WTC11 (cell line): ENCODE measurements around the gene NRIP2. TPM values are rescaled to one million over a fixed set of nuclear protein-coding genes. Genes with fewer than 3 reads are reported as not detected.

ENCODE experiments used
- ATAC-seq: fragments of 200-7000 bp; cut with Tn5 transposase; 2 replicates; pipeline ENCODE4 v1.10.0; 2021; ENCODE audit warnings: mild to moderate bottlenecking, moderate library complexity
- CTCF ChIA-PET: fragments of 300-600 bp; sonication (Branson Sonifier 250); formaldehyde crosslinking; loops from one replicate; lab custom pipeline; 2021; ENCODE audit warnings: antibody characterized with exemption; lab: Charles Lee
- POLR2A ChIA-PET: fragments of 350-600 bp; sonication (Branson Sonifier 250); formaldehyde crosslinking; loops from one replicate; lab custom pipeline; 2021; ENCODE audit warnings: antibody characterized with exemption; lab: Charles Lee
- DNase-seq: peaks from one replicate; pipeline ENCODE4 v3.0.0; 2021; ENCODE audit warnings: low spot score
- H3K27ac Mint-ChIP-seq: 2 replicates; pipeline ENCODE4 v1.8.0; 2021; ENCODE audit warnings: mixed read lengths
- H3K27me3 Mint-ChIP-seq: 2 replicates; pipeline ENCODE4 v1.8.0; 2021; ENCODE audit warnings: low read depth, mild to moderate bottlenecking, moderate library complexity, mixed read lengths
- H3K36me3 Mint-ChIP-seq: 2 replicates; pipeline ENCODE4 v1.8.0; 2021; ENCODE audit warnings: mixed read lengths
- H3K4me1 Mint-ChIP-seq: 2 replicates; pipeline ENCODE4 v1.8.0; 2022; ENCODE audit warnings: mixed read lengths
- H3K4me3 Mint-ChIP-seq: 2 replicates; pipeline ENCODE4 v1.8.0; 2021; ENCODE audit warnings: mild to moderate bottlenecking, moderate library complexity, mixed read lengths
- H3K9me3 Mint-ChIP-seq: 2 replicates; pipeline ENCODE4 v1.8.0; 2021; ENCODE audit warnings: mixed read lengths
- ATF1 ChIP-seq: sonication (generic); formaldehyde crosslinking; IDR thresholded peaks from 2 replicates; pipeline ENCODE4 v1.8.1; 2023; ENCODE audit warnings: mild to moderate bottlenecking, moderate library complexity, missing genetic modification reagents
- ATF6 ChIP-seq: sonication (generic); formaldehyde crosslinking; IDR thresholded peaks from 2 replicates; pipeline ENCODE4 v1.8.1; 2023; ENCODE audit warnings: mild to moderate bottlenecking, missing genetic modification reagents
- CTCF ChIP-seq: fragments of 200-600 bp; IDR thresholded peaks from 2 replicates; pipeline ENCODE4 v1.8.0; 2022; ENCODE audit warnings: antibody characterized with exemption
- E2F1 ChIP-seq: sonication (generic); formaldehyde crosslinking; IDR thresholded peaks from 2 replicates; pipeline ENCODE4 v1.8.0; 2022; ENCODE audit warnings: mild to moderate bottlenecking, missing genetic modification reagents
- E2F5 ChIP-seq: sonication (generic); formaldehyde crosslinking; IDR thresholded peaks from 2 replicates; pipeline ENCODE4 v1.8.1; 2022; ENCODE audit warnings: mild to moderate bottlenecking, moderate library complexity, missing genetic modification reagents
- GTF2I ChIP-seq: fragments of 250-450 bp; sonication (Bioruptor Pico); conservative IDR thresholded peaks from 2 replicates; pipeline ENCODE4 v1.4.0; 2021; ENCODE audit warnings: mild to moderate bottlenecking
- HMGA2 ChIP-seq: fragments of 250-450 bp; sonication (Bioruptor Pico); IDR thresholded peaks from 2 replicates; pipeline ENCODE4 v1.4.0; 2021; ENCODE audit warnings: mild to moderate bottlenecking, moderate library complexity
- NFATC4 ChIP-seq: fragments of 250-450 bp; sonication (Bioruptor Pico); IDR thresholded peaks from 2 replicates; pipeline ENCODE4 v1.9.0; 2021; ENCODE audit warnings: mild to moderate bottlenecking
- NR2C2 ChIP-seq: sonication (generic); formaldehyde crosslinking; IDR thresholded peaks from 2 replicates; pipeline ENCODE4 v1.8.0; 2022; ENCODE audit warnings: mild to moderate bottlenecking, missing genetic modification reagents
- SOX15 ChIP-seq: fragments of 250-450 bp; sonication (Bioruptor Pico); IDR thresholded peaks from 2 replicates; pipeline ENCODE4 v1.9.0; 2021; ENCODE audit warnings: mild to moderate bottlenecking
- TEAD1 ChIP-seq: sonication (generic); formaldehyde crosslinking; IDR thresholded peaks from 2 replicates; pipeline ENCODE4 v1.8.0; 2022; ENCODE audit warnings: mild to moderate bottlenecking, missing genetic modification reagents
- TP53 ChIP-seq: sonication (generic); formaldehyde crosslinking; IDR thresholded peaks from 2 replicates; pipeline ENCODE4 v1.8.1; 2023; ENCODE audit warnings: mild to moderate bottlenecking, missing genetic modification reagents
- total RNA-seq: library from RNA; stranded (reverse); gene quantifications from 3 replicates; pipeline ENCODE4 v1.2.3, GENCODE V29; 2021

The NRIP2 gene
- total RNA-seq, 1 experiment from 2014 or later: not detected

GRCh38 chr12:2785017-2785416, 49.8 kb downstream of the NRIP2 start (continued):
- no peak for TF ChIP-seq NFATC4 (CRISPR knock-in tag)
- no peak for TF ChIP-seq E2F5 (CRISPR knock-in tag)
- TF ChIP-seq SOX15 (CRISPR knock-in tag): no peak

- POLR2A ChIA-PET: interaction anchor here (0.6 to 0.7 kb wide), 2 partner anchors 29 to 92 kb away, joined by 3 read pairs; no protein-coding TSS in a partner anchor
- ATAC-seq: peak; percentile 92
- H3K36me3 Mint-ChIP-seq: no peaks in the 10 kb centered on the region
- H3K4me1 Mint-ChIP-seq: peaks cover 14% of the 10 kb centered on the region
- H3K4me3 Mint-ChIP-seq: peak overlapping the region; percentile 23; the same call in 1 of the 2 replicates
- no peak for TF ChIP-seq NR2C2 (CRISPR knock-in tag)
- TF ChIP-seq CTCF: peak; percentile 85
- TF ChIP-seq TEAD1 (CRISPR knock-in tag): 0 out of 2 replicates have a peak, but pooled peaks have one; percentile 23
- no peak for TF ChIP-seq E2F1 (CRISPR knock-in tag)
- TF ChIP-seq E2F5 (CRISPR knock-in tag): no peak
- TF ChIP-seq ATF1 (CRISPR knock-in tag): no peak
- TF ChIP-seq ATF6 (CRISPR knock-in tag): no peak
- peak; percentile 72; the same call in 1 of the 2 replicates for TF ChIP-seq GTF2I (CRISPR knock-in tag)
- DNase-seq: peak; percentile 79
- H3K27me3 Mint-ChIP-seq: peaks cover 20% of the 10 kb centered on the region
- H3K9me3 Mint-ChIP-seq: no peaks in the 10 kb centered on the region
- no peak overlapping the region for H3K27ac Mint-ChIP-seq
- CTCF ChIA-PET: interaction anchor here (0.6 to 4.7 kb wide), 46 partner anchors 8 to 424 kb away, joined by 3 to 113 read pairs (median 4); partner anchors contain the start of genes FKBP4 and NRIP2
Measured at GRCh38 chr12:2783936-2784600, 50.8 kb downstream of the NRIP2 start.

GRCh38 chr12:2779281-2779680, 55.6 kb downstream of the NRIP2 start:
- ATAC-seq (peak; percentile 65), DNase-seq (no peak)
- TF ChIP-seq HMGA2 (CRISPR knock-in tag): no peak
- TF ChIP-seq TP53: 0 out of 2 replicates have a peak, but pooled peaks have one; percentile 27
- TF ChIP-seq, all 79 proteins: peak for 1
- no peaks in the 10 kb centered on the region for H3K9me3 Mint-ChIP-seq
- H3K27ac Mint-ChIP-seq: peak overlapping the region; percentile 13; the same call in 1 of the 2 replicates
- CTCF ChIA-PET: interaction anchor here (0.7 to 3.1 kb wide), 5 partner anchors 13 to 96 kb away, joined by 3 to 29 read pairs (median 4); no protein-coding TSS in a partner anchor
- POLR2A ChIA-PET: interaction anchor here (1.0 kb wide), 1 partner anchor 27 kb away, joined by 4 read pairs; no protein-coding TSS in a partner anchor
- H3K4me1 Mint-ChIP-seq: peaks cover 40% of the 10 kb centered on the region
- H3K4me3 Mint-ChIP-seq: no peak overlapping the region; the same call in 1 of the 2 replicates
- peaks cover 9% of the 10 kb centered on the region for H3K27me3 Mint-ChIP-seq
- no peaks in the 10 kb centered on the region for H3K36me3 Mint-ChIP-seq
